Esophagus muscularis mucosa (tissue), 2 donors: ENCODE measurements around the gene PHYHD1.

Experiments
- POLR2A ChIP-seq: fragments of 450-650 bp; IDR thresholded peaks from one replicate; pipeline ENCODE4 v1.6.1; 2017; ENCODE audit warnings: antibody characterized with exemption, moderate library complexity, mild to moderate bottlenecking, low read depth
- POLR2AphosphoS5 ChIP-seq, 2 donors: sonication (generic); formaldehyde crosslinking; IDR thresholded peaks; one replicate each; pipeline ENCODE4 v1.6.1; 2017; ENCODE audit warnings: antibody characterized with exemption in 2 of 2

- TF ChIP-seq POLR2AphosphoS5 (IDR thresholded peaks at IDR 0.05) = no peak
- TF ChIP-seq POLR2A = no peak
Observed at GRCh38 chr9:128898382-128898781, 22.4 kb upstream of the PHYHD1 start.
